Measurements from ENCODE around the gene AOX1.
"Not testable (repeated sequence)": the region's sequence is repeated elsewhere in the genome, so short reads cannot be mapped to it uniquely, and the experiment has no call there.

Gene AOX1

DNA sequence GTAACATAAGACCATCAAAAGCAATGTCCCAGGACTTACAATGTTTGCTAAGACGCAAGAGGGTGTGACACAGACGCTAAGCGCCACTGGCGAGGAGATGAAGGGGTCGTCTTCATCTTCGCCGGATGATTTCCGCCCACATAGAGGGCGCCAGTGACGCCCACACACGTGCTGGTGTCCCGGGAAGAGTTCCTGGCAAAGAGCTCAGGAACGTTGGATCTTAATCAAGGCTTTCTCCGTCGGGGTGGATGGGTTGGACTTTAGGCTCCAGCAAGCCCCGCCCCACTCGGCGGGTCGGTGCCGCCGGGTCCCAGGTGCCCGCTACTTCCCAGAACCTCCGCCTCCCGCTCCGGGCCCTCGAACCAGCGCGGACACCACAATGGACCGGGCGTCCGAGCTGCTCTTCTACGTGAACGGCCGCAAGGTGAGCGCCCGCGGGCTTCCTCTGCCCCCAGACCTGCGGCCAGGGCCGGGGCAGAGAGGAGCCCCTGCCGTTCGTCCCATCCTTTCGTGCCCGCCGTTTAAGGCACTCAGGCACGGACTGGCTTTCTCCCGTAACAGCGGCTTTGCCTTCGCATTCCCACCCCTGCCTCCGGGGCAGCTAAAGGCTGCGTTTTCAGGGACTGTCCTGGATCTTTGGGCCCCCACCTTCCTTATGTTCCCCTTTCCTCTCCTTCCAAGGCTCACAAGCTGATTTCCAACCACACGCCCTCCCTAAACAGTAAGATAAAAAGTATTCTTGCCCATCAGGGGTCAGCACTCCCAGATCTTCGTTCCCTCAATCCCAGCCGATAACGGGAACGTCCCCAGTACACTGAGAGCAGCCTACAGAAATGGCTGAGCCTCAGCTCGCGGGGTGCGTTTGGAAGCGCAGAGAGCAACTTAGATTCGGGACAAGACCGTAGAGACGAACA, at the start of gene AOX1:
TSS of gene AOX1 (plus strand) at position 285 of the 914 bp plus-strand sequence. CDS start at position 380, 95 bp downstream.
- DNase-seq, result peak; percentile 12

- no peak for DNase-seq
Measured at GRCh38 chr2:200538139-200538538, 47.7 kb upstream of the AOX1 start.

DNA sequence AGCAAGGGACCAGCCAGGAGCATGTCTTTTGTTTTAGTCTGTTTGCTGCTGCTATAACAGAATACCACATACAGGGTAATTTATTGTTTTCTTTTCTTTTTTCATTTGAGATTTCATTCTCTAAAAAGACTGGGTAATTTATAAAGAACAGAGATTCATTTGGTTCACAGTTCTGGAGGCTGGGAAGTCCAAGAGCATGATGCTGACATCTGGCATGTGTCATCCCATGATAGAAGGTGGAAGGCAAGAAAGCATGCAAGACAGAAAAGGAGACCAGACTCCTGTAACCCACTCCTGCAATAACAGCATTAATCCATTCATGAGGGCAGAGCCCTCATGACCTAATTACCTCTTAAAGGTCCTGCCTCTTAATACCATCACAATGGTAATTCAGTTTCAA, 45.0 kb upstream of the AOX1 start:
- no peak for DNase-seq

GRCh38 chr2:200566596-200566995, 19.2 kb upstream of the AOX1 start:
- DNase-seq, result not testable (repeated sequence)

DNA sequence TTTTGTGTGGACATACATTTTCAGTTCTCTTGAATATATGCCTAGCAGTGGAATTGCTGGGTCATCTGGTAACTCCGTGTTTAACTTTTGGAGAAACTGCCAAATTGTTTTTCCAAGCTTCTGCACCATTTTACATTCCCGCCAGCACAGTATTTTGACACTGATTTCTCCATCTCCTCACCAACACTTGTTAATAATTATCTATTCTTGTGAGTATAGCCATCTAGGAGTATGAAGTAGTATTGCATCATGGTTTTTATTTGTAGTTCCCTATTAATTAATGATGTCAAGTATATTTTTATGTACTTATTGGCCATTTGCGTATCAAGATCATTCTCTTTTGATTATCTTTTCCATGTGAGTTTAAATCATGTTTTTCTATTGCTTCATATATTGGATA, 17.9 kb upstream of the AOX1 start:
- no peak for DNase-seq

DNA sequence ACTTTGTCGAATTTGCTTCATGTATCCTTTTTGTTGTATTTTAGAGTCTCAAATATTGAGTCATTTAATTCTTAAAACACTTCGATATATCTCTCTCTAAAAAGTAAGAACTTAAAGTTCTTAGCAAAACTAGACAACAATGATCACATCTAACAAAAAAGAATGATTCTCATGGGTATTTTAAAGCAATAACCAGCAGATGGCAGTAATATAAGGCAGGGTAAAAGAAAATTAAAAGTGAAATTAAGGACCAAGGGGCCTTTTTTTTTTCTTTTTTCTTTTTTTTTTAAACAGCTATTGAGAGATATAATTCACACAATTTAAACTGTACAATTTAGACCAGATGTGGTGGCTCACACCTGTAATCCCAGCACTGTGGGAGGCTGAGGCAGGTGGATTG, 9.9 kb upstream of the AOX1 start:
- DNase-seq, result no peak

DNA sequence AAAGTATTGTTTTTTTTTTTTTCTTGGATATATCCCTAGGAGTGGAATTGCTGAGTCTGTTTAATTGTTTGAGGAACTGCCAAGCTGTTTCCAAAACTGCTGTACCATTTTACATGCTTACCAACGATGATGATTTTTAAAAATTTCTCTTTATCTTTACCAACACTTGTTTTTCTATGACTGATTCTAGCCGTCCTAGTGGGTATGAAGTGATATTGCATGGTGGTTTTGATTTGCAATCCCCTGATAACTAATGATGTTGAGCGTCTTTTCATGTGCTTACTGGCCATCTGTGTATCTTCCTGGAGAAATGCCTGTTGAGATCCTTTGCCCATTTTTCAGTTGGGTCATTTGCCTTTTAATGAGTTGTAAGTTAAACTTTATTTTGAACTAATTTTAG, 8.8 kb upstream of the AOX1 start:
- no peak for DNase-seq

DNA sequence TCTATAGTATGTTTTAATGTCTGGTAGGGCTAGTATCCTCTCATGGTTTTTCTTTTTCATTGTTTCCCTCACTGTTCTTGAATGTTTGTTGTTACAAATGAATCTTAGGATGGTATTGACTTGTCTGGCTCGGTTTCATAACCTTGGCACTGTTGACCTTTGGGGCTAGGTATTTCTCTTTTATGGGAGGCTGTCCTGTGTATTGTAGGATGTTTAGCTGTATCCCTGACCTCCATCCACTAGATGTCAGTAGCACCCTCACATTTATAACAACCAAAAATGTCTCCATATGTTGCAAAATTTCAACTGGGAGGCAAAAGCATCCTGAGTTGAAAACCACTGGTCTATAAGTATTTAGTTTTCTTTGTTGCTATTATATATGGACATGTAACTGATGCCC, 7.0 kb upstream of the AOX1 start:
- DNase-seq, result no peak

- DNase-seq, result no peak
Measured at GRCh38 chr2:200584639-200585038, 1.2 kb upstream of the AOX1 start.

- DNase-seq, result no peak
Measured at GRCh38 chr2:200585340-200585729, 479 bp upstream of the AOX1 start.

GRCh38 chr2:200586644-200586975, 796 bp downstream of the AOX1 start:
- no peak for DNase-seq

- no peak for DNase-seq
Measured at GRCh38 chr2:200587007-200587616, 1.3 kb downstream of the AOX1 start.

GRCh38 chr2:200588076-200588678, 2.4 kb downstream of the AOX1 start:
- DNase-seq, result no peak

DNA sequence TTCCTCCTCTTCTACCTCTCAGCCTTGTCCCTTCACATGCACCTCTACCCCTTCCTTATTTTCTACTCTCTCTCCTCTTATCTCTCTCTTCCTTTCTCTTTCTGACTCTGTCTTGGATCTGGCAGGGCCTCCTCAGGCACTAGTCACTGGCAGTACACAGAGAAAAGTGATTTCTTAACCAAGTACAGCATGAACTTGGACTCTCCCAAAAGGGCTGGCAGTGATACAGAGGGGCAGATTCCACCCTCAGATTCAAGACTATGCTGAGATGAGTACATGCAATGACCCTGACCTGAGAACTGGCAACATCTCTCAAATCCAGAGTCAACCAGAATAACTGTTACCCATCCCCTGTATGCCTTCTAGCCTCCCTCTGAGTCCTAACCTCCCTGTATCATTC, 4.3 kb downstream of the AOX1 start:
- no peak for DNase-seq

- DNase-seq, result no peak
Measured at GRCh38 chr2:200591308-200591707, 5.5 kb downstream of the AOX1 start.

DNA sequence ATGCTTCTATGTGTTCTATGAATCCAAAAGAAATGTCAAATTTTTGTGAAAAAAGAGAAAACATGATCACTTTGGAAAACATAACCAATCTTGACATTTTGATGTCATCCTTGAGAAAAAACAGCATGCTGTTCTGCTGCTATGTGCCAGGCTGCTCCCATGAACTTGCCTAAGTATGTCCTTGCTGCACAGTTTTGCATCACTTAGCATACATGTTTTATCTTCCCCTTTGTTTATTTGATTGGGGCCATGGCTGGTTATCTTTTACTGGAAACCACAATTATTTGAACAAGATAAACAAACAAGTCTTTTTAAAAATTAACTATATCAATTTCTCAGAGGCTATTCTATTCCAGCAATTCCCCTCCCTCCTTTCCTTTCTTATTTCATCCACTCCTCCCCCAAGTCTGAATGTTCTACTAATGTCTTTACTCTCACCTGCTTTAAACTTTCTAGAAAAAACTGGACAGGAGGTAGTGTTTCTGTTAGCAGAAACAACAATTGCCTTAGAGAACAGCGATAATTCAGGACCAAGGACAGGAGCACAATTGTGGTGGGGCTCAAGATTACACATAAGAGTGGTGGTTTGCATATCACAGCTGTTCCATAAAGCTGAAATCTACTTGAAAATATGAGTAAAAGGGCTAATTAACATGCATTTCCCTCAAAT, 6.7 kb downstream of the AOX1 start:
- no peak for DNase-seq

DNA sequence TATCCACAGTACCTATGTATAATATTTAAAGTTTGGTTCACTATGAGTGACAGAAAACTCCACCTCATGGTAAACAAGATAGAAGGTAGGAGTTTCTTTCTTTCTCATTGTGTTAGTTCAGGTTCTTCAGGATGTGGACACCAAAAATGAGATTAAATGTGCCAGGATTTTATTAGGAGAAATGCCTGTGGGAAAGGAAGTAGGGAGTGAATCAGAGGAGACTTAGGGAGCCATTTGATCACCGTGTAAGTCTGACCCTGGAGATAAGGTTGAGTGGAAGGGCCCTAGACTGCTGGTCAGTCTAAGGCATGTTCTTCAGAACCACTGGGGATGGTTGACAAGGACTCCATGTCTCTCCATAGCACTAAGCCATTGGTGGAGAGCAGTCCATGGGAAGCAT, 8.1 kb downstream of the AOX1 start:
- DNase-seq, result no peak

GRCh38 chr2:200595913-200596312, 10.1 kb downstream of the AOX1 start:
- DNase-seq, result no peak

DNA sequence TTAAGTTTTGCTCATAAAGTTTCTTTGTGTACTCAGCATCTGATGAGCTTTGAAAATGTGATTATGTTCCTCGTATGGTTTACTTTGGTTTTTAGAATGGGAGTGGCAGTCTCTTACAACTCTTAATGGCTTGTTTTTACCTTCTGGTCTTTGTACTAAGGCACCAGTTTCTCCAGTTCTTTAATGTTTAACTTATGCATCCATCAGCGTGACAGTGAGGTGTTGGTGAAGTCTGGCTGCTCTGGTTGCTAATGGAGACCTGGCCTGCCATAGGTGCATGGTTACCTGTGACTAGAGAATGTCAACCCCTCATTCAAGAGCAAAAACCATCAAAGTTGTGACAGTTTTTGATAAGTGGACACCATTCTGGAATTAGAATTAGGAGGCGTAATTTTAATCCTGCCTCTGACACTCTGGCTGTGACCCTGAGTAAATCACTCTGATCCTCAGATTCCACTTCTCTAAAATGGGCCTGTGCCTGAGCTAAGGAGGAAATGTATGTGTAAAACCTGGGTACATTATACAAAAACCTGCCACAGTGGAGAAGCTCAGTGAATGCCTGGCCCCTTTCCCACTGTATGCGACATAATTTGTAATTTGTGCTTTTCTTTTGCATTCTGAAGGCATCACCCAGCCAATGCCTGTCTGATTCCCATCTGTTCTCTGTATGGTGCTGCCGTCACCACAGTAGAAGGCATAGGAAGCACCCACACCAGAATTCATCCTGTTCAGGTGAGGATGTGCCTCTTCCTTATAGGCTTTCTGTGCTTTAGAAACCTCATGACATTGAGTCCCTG, 11.2 kb downstream of the AOX1 start:
- DNase-seq, result no peak

- DNase-seq, result no peak
Measured at GRCh38 chr2:200599206-200599605, 13.4 kb downstream of the AOX1 start.

- no peak for DNase-seq
Measured at GRCh38 chr2:200600549-200601225, 14.9 kb downstream of the AOX1 start.

DNA sequence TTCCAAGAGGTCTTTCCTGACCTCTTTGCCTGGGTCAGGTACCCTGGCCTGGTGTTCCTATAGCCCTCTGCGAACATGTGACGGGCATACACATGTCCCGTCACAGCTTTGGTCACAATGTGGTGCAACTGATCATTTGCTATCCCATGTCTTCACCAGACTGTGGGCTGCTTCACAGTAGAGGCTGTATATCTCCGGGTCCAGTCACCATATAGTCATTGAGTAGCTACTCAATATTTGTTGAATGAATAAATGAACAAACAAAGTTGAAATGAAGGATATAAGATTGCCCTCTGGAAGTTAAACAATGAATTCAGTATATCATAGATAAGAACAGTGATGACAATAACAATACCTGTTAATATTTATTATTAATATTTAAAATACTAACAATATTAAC, 16.8 kb downstream of the AOX1 start:
- DNase-seq, result no peak

Measured in NCI-H774 (cell line).